AG10803 (cell line): ENCODE results near the gene NEB.
"Not testable (repeated sequence)": the region's sequence is repeated elsewhere in the genome, so short reads cannot be mapped to it uniquely, and the experiment has no call there.

Experiments
- DNase-seq: peaks from one replicate; pipeline ENCODE4 v3.0.0; 2010; ENCODE audit warnings: low read depth
- H3K4me3 ChIP-seq: 2 replicates; pipeline ENCODE4 v1.5.1; 2011; ENCODE audit warnings: mild to moderate bottlenecking, low read length, control low read depth
- TF ChIP-seq, protein P1 (sequence below): conservative IDR thresholded peaks from 2 replicates; pipeline ENCODE4 v1.5.1; 2011; ENCODE audit warnings: mild to moderate bottlenecking, low read length, control low read depth, inconsistent platforms

NEB gene

DNA sequence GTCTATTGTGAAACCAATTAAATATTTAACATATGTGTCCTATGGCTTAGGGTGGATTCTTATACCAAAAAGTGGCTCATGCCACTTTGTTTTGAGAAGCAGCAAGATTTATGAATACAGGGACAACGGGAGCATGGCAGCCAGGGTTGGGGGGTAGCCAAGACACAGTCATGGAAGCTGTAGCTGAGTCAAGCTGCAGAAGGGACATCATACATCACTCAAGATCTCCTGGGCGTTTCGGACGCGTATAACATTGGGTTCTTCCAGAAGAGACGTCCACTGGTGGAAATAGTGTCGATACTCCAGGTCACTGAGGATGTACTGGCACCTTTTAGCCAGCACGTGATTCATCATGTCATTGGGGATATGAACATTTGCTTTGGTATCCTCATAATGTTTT is 171.9 kb downstream of the NEB start:
- TF ChIP-seq, protein P1, sequence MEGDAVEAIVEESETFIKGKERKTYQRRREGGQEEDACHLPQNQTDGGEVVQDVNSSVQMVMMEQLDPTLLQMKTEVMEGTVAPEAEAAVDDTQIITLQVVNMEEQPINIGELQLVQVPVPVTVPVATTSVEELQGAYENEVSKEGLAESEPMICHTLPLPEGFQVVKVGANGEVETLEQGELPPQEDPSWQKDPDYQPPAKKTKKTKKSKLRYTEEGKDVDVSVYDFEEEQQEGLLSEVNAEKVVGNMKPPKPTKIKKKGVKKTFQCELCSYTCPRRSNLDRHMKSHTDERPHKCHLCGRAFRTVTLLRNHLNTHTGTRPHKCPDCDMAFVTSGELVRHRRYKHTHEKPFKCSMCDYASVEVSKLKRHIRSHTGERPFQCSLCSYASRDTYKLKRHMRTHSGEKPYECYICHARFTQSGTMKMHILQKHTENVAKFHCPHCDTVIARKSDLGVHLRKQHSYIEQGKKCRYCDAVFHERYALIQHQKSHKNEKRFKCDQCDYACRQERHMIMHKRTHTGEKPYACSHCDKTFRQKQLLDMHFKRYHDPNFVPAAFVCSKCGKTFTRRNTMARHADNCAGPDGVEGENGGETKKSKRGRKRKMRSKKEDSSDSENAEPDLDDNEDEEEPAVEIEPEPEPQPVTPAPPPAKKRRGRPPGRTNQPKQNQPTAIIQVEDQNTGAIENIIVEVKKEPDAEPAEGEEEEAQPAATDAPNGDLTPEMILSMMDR = no peak
- H3K4me3 ChIP-seq = no peak overlapping the region
- DNase-seq = no peak

DNA sequence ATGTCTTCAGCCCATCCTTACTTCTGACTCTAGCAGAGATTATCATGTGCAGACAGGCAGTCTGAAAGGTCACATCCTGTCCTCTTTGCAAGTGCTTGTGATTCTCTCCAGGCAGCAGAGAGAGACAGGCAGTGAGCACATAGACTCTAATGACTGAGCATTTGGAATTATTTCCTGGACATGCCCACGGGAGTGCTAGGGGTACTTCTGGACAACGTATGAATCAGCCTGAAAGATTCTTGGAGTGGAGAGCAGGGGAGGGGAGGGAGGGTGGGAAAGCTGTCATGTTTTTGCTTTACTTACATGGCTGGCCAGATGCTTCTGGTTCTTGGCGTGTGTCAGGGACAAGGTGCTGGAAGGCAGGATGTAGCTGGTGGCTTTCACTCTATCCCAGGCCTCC is 174.0 kb downstream of the NEB start:
- peak; percentile 26 for DNase-seq
- TF ChIP-seq, protein P1 = no peak
- H3K4me3 ChIP-seq = no peak overlapping the region

DNA sequence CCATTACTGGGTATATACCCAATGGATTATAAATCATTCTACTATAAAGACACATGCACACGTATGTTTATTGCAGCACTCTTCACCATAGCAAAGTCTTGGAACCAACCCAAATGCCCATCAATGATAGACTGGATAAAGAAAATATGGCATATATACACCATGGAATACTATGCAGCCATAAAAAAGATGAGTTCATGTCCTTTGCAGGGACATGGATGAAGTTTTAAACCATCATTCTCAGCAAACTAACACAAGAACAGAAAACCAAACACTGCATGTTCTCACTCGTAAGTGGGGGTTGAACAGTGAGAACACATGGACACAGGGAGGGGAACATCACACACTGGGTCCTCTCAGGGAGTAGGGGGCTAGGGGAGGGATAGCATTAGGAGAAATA is 174.8 kb downstream of the NEB start:
- not testable (repeated sequence) for H3K4me3 ChIP-seq, DNase-seq

DNA sequence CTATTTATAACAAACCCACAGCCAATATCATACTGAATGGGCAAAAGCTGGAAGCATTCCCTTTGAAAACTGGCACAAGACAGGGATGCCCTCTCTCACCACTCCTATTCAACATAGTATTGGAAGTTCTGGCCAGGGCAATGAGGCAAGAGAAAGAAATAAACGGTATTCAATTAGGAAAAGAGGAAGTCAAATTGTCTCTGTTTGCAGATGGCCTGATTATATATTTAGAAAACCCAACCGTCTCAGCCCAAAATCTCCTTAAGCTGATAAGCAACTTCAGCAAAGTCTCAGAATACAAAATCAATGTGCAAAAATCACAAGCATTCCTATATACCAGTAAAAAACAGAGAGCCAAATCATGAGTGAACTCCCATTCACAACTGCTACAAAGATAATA is 176.4 kb downstream of the NEB start:
- H3K4me3 ChIP-seq, DNase-seq: not testable (repeated sequence)

DNA sequence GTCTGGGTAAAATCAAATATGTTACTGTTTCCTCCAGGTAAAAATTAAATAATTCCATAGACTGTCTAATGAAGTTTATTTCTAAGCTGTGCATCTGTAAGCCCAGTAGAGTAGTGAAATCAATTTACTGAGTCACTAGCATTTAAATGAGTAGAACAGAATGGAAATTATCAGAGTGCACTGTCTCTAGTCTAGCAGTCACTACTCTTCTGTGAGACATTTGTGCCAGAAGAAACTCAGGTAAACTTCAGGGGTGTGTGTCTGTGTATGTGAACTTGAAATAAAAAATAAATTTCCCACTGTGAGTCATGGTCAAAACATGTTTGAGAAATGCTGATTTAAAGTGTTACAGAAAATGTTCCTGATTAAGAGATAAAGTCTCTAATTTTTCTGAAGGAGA is 178.2 kb downstream of the NEB start:
- DNase-seq = no peak
- TF ChIP-seq, protein P1 = no peak

DNA sequence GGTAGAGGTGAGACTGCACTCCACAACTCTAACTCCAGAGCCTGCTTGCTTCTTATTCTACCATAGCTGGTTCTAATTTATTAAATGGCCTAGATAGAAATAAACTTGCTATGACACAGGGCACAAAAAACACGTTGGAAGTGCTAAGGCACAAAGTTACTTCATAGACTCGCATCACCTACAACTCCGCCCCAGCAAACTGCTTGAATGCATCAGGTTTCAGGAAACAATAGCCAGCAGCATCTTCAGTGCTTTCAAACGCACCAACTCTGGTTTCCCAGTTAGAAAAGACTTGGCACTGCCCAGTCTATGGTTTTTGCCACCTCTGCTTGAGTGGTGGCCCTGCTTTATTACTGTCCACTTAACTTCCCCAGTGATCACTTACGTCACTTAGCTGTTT is 182.0 kb downstream of the NEB start:
- TF ChIP-seq, protein P1 = no peak
- DNase-seq = no peak

More for the DNA sequence above, 178.2 kb downstream of the NEB start:
- no peak overlapping the region for H3K4me3 ChIP-seq

DNA sequence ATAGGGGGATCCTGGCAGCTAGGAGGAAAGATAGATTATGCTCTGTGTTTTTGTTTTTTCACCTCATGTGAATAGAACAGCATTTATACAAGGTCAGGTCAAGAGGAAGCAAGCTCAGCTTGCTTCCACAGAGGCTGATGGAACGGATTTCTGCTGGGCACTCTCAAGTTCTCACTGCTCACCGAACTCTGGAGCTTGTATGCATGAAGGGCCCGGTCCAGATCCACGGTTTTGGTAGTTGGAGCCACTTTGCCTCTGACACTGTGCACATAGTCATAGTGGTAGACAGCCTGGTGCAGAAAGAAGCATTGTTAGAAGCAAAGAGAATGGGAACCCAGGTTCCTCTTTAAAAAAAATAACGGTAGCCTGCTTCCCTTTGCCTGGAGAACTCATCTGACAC is 182.7 kb downstream of the NEB start:
- TF ChIP-seq, protein P1 = no peak
- H3K4me3 ChIP-seq = no peak overlapping the region
- DNase-seq = no peak

More for the DNA sequence above, 182.0 kb downstream of the NEB start:
- H3K4me3 ChIP-seq = no peak overlapping the region

DNA sequence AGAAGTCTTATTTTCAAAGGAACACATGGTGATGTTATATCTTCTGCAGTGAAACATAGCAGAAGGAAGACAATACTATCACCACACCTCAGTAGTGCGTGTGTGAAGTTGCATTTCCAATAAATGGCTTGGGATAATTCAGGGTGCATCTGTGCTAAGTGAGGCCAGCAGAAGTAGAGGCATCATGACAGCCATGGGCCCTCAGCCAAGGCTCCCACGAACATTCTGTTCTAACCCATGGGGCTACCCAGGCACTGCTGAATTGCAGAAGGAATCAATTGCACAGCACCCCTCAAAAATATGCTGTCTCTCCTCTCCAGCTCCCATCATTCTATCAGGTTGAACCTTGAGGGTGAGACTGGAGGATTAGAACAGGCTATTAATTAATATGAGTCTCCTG is 185.1 kb downstream of the NEB start:
- DNase-seq = no peak
- no peak overlapping the region for H3K4me3 ChIP-seq
- TF ChIP-seq, protein P1 = no peak
